8988T (cell line): ENCODE measurements around the gene VWA8.
"Not testable (repeated sequence)": the region's sequence is repeated elsewhere in the genome, so short reads cannot be mapped to it uniquely, and the experiment has no call there.

ENCODE experiments used
- DNase-seq: peaks from one replicate; pipeline ENCODE4 v3.0.0; 2011

The VWA8 gene

GRCh38 chr13:41546372-41547190 is 414.3 kb downstream of the VWA8 start:
- no peak for DNase-seq

- DNase-seq = no peak
These were observed 415.5 kb downstream of the VWA8 start for GRCh38 chr13:41545432-41545707.

GRCh38 chr13:41543664-41544300 is 417.1 kb downstream of the VWA8 start:
- DNase-seq = no peak

GRCh38 chr13:41542799-41543198 is 418.1 kb downstream of the VWA8 start:
- not testable (repeated sequence) for DNase-seq

GRCh38 chr13:41542281-41542680 is 418.6 kb downstream of the VWA8 start:
- DNase-seq = no peak

GRCh38 chr13:41541142-41541938 is 419.6 kb downstream of the VWA8 start:
- no peak for DNase-seq

GRCh38 chr13:41540240-41540639 is 420.7 kb downstream of the VWA8 start:
- not testable (repeated sequence) for DNase-seq

GRCh38 chr13:41533266-41534052 is 427.4 kb downstream of the VWA8 start:
- no peak for DNase-seq

- no peak for DNase-seq
These were observed 432.9 kb downstream of the VWA8 start for GRCh38 chr13:41528021-41528420.

- DNase-seq = no peak
These were observed 440.0 kb downstream of the VWA8 start for GRCh38 chr13:41520660-41521630.

- no peak for DNase-seq
These were observed 440.8 kb downstream of the VWA8 start for GRCh38 chr13:41520016-41520659.
